Transverse colon (tissue), 4 donors: ENCODE data around the gene GRM8.

Experiments used
- EP300 ChIP-seq: sonication (generic); formaldehyde crosslinking; IDR thresholded peaks from one replicate; pipeline ENCODE4 v1.6.1; 2017; ENCODE audit warnings: antibody characterized with exemption, low read depth
- POLR2A ChIP-seq: fragments of 450-650 bp; IDR thresholded peaks from one replicate; pipeline ENCODE4 v1.6.1; 2016; ENCODE audit warnings: antibody characterized with exemption, mild to moderate bottlenecking, moderate library complexity
- POLR2AphosphoS5 ChIP-seq, 3 donors: sonication (generic); formaldehyde crosslinking; IDR thresholded peaks; one replicate each; pipeline ENCODE4 v1.6.1; 2016; ENCODE audit warnings: antibody characterized with exemption in 3 of 3
- TF ChIP-seq, protein P1 (sequence below), 5 experiments: fragments of 200-600 bp in 3 of 5; fragments of 450-650 bp in 2 of 5; sonication (generic) in 3 of 5; IDR thresholded peaks; 1 replicate in 2 of 5; 2 replicates in 3 of 5; pipeline ENCODE4 v1.5.1; 2016 to 2017; ENCODE audit warnings: antibody characterized with exemption in 5 of 5, inconsistent platforms in 3 of 5, mild to moderate bottlenecking in 2 of 5, moderate library complexity in 1 of 5

DNA sequence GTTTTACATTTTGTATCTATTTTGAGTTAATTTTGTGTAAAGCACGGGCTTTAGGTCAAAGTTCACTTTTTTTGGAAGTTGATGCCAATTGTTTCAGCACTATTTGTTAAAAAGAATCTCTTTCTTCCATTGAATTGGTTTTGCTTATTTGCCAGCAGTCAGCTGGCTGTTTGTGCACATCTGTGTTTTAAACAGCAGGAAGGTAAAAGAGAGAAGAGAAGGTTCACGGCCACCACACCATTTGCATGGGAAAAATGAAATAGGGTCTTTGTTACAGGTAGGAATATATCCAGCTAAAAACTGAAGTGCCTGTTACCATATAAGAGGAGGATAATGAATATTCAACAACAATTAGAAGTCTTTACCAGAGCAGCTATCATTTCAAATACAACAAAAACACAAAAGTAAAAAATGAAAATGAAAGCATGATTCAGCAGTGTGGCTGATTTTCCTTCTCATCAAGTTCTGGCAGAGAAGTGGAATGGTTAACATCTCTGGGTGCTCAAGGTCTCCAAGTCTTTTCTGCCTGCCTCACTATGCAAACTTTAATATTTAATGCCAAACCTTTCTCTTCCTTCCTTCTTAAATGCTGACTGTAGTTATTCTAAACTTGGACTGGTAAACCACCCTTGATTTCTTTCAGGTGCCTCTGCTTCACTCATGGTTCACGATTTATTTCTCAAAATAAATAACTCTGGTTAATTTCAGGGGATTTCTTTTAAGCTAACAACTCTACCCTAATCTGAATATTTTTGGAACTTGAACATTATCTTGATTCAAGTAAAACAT is 841.5 kb downstream of the GRM8 start:
- TF ChIP-seq, protein P1, sequence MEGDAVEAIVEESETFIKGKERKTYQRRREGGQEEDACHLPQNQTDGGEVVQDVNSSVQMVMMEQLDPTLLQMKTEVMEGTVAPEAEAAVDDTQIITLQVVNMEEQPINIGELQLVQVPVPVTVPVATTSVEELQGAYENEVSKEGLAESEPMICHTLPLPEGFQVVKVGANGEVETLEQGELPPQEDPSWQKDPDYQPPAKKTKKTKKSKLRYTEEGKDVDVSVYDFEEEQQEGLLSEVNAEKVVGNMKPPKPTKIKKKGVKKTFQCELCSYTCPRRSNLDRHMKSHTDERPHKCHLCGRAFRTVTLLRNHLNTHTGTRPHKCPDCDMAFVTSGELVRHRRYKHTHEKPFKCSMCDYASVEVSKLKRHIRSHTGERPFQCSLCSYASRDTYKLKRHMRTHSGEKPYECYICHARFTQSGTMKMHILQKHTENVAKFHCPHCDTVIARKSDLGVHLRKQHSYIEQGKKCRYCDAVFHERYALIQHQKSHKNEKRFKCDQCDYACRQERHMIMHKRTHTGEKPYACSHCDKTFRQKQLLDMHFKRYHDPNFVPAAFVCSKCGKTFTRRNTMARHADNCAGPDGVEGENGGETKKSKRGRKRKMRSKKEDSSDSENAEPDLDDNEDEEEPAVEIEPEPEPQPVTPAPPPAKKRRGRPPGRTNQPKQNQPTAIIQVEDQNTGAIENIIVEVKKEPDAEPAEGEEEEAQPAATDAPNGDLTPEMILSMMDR (IDR thresholded peaks at IDR 0.05), result no peak
- TF ChIP-seq POLR2AphosphoS5 (IDR thresholded peaks at IDR 0.05) (no peak), POLR2A (no peak), EP300 (no peak)
